ENCODE data around the gene HDDC3.

DNA sequence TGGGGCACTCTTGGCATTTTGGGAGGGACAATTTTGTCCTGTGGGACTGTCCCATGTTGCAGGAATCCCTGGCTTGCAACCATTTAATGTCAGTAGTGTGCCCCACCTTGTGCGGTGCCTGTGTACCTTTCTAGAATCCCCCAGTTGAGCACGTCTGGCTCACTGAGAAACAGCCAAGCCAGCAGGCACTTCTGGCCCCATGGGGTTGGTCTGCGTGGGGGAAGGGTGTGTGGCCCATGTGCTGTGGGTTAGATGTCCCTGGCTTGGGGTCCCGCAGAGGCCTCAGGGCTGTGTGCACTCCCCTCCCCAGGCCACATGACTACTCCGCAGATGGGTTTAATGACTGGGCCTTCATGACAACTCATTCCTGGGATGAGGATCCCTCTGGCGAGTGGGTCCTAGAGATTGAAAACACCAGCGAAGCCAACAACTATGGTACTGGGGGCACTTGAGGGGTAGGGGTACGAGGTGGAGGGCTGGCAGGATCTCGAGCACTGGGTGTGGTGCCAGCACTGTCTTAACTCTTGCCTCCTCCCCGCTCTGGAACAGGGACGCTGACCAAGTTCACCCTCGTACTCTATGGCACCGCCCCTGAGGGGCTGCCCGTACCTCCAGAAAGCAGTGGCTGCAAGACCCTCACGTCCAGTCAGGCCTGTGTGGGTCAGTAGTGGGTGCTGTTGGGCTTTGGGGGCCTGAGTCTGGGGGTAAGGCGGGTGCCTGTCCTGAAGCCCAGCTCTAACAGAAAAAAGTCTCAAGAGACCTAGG is 51.8 kb downstream of the HDDC3 start:
- TF ChIP-seq, protein P1, sequence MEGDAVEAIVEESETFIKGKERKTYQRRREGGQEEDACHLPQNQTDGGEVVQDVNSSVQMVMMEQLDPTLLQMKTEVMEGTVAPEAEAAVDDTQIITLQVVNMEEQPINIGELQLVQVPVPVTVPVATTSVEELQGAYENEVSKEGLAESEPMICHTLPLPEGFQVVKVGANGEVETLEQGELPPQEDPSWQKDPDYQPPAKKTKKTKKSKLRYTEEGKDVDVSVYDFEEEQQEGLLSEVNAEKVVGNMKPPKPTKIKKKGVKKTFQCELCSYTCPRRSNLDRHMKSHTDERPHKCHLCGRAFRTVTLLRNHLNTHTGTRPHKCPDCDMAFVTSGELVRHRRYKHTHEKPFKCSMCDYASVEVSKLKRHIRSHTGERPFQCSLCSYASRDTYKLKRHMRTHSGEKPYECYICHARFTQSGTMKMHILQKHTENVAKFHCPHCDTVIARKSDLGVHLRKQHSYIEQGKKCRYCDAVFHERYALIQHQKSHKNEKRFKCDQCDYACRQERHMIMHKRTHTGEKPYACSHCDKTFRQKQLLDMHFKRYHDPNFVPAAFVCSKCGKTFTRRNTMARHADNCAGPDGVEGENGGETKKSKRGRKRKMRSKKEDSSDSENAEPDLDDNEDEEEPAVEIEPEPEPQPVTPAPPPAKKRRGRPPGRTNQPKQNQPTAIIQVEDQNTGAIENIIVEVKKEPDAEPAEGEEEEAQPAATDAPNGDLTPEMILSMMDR (optimal IDR thresholded peaks at IDR 0.05 in 1 of 3, IDR thresholded peaks at IDR 0.05 in 1 of 3, conservative IDR thresholded peaks at IDR 0.05 in 1 of 3; ENCODE audit: extremely low read depth in 1 of 3, insufficient read depth in 2 of 3, low read length in 3 of 3), result no peak
- TF ChIP-seq EZH2 (IDR thresholded peaks at IDR 0.05; ENCODE audit: low read length), result no peak
